ENCODE measurements around the gene OAS1.

Gene OAS1

GRCh38 chr12:112878488-112878887, 28.3 kb upstream of the OAS1 start:
- DNase-seq (ENCODE audit: low spot score), result no peak
- TF ChIP-seq CTCF (conservative IDR thresholded peaks at IDR 0.05; ENCODE audit: low read depth), result no peak
- ChIA-PET POLR2A (ENCODE audit: low non-redundant PET) (no interaction called here), CTCF (no interaction called here)
- H3K27ac ChIP-seq, result no peak overlapping the region

- CTCF ChIA-PET, result no interaction called here
- TF ChIP-seq CTCF (conservative IDR thresholded peaks at IDR 0.05; ENCODE audit: low read depth), result no peak
- POLR2A ChIA-PET (ENCODE audit: low non-redundant PET), result no interaction called here
- no peak for DNase-seq (ENCODE audit: low spot score)
- H3K27ac ChIP-seq, result no peak overlapping the region
Observed at GRCh38 chr12:112879191-112879705, 27.5 kb upstream of the OAS1 start.

GRCh38 chr12:112881602-112882001, 25.2 kb upstream of the OAS1 start:
- no peak for TF ChIP-seq CTCF (conservative IDR thresholded peaks at IDR 0.05; ENCODE audit: low read depth)
- ChIA-PET CTCF (no interaction called here), POLR2A (ENCODE audit: low non-redundant PET) (no interaction called here)
- no peak overlapping the region for H3K27ac ChIP-seq
- DNase-seq (ENCODE audit: low spot score), result no peak

- no peak for TF ChIP-seq CTCF (conservative IDR thresholded peaks at IDR 0.05; ENCODE audit: low read depth)
- DNase-seq (ENCODE audit: low spot score), result no peak
- no peak overlapping the region for H3K27ac ChIP-seq
- ChIA-PET CTCF (no interaction called here), POLR2A (ENCODE audit: low non-redundant PET) (no interaction called here)
Observed at GRCh38 chr12:112885236-112885635, 21.5 kb upstream of the OAS1 start.

GRCh38 chr12:112887550-112887949, 19.2 kb upstream of the OAS1 start:
- ChIA-PET CTCF (no interaction called here), POLR2A (ENCODE audit: low non-redundant PET) (no interaction called here)
- no peak overlapping the region for H3K27ac ChIP-seq
- no peak for DNase-seq (ENCODE audit: low spot score)
- no peak for TF ChIP-seq CTCF (conservative IDR thresholded peaks at IDR 0.05; ENCODE audit: low read depth)

GRCh38 chr12:112891093-112892024, 15.4 kb upstream of the OAS1 start:
- no peak for DNase-seq (ENCODE audit: low spot score)
- ChIA-PET POLR2A (ENCODE audit: low non-redundant PET) (no interaction called here), CTCF (interaction anchor here (0.7 kb wide), 1 partner anchor 99 kb away, joined by 4 read pairs; no protein-coding TSS in a partner anchor)
- H3K27ac ChIP-seq, result no peak overlapping the region
- no peak for TF ChIP-seq CTCF (conservative IDR thresholded peaks at IDR 0.05; ENCODE audit: low read depth)
